ENCODE data around the gene DAGLA.

The DAGLA gene

DNA sequence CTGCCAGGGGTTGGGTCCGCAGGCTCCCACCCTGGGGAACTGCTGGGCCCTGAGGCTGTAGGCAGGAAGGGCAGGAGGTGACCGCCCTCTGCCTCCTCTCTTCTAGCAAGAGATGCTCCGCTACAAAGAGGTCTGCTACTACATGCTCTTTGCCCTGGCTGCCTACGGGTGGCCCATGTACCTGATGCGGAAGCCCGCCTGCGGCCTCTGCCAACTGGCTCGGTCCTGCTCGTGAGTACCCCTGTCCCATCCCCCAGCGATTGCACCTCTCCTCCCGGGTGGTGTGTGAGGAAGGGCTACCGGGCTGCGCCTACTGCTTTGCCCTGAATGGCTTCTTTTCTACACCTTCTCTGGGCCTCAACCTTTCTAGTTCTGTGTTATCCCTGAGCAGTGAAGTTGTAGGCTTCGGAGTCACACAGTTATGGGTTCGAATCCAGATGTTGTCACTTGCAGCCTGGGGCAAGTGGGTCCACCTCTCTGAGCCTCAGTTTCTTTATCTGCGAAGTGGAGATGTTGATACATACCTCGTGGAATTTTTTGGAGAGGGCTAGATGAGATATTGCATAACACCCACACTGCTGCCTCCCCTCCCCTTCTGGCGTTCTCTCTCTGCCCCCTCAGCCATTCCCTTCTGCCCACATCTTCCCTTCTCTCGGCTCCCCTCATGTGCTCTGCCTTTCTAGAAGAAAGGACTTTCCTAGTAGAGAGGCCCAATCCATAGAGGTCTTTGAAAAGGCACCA lies 51.2 kb downstream of the DAGLA start:
- no peak for DNase-seq

DNA sequence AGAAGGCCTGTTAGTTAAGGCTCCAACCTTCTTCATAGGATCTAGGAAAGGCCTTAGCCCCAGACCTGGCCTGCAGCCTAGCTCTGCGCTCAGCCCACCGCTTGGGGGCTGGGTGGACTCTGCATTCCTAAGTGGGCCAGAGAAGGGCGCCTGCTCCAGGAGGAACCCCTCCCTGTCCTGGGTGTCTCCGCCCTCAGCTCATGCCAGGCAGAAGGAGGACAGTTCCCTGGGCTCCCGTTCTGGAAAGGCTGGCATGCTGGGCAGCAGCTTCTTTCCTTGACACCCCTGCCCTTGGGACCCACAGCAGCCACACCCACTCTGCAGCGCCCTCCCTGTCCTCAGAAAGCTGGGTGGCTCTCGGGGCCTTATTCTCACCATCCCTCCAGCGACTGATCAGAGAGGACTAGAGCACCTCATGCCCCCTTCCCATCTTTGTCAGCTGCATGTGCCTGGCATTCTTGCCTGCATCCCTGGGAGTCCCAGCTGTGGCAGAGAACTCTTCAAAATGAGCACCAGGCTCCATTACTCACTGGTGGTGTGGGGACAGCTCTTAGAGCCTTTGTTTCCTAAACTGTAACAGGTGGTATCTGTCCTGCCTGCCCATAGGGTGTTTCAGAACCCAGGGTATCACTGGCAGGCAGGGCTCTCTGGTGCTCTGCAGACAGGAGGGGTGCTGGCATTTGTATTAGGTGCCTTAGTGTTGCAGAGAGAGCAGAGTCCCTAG lies 51.9 kb downstream of the DAGLA start:
- DNase-seq = no peak

DNA sequence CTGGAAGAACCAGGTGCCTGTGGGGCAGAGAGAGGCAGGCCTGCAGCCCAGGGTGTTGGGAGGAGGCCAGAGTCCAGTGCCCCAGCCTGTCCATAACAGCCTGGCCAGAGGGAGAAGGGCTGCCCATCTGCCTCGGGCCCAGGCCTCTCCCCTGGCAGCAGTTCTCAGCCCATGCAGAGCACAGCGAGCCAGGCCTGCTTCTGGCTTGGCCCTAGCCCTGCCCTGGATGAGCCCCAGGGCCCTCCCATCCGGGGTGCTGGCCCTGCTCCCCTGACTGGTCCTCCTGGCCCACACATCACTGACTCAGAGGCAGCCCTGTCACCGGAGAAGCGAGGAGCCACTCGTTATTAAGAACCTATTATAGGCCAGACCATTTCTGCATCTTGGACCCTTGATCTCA lies 52.5 kb downstream of the DAGLA start:
- no peak for DNase-seq

- DNase-seq = peak; percentile 72
These were observed 53.2 kb downstream of the DAGLA start for GRCh38 chr11:61733120-61733978.

DNA sequence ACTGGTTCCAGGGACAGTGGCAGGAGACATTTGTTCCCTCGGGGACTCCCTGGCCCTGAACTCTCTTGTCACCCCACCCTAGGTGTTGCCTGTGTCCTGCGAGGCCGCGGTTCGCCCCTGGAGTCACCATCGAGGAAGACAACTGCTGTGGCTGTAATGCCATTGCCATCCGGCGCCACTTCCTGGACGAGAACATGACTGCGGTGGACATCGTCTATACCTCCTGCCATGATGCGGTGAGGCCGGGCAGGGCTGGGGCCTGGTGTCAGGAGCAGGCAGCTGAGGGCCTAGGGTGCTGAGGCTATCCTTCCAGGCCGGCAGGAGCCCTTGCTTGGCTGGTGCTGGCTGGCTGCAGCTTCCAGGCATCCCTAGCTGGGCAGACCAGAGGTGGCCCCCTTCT lies 54.6 kb downstream of the DAGLA start:
- DNase-seq = no peak

DNA sequence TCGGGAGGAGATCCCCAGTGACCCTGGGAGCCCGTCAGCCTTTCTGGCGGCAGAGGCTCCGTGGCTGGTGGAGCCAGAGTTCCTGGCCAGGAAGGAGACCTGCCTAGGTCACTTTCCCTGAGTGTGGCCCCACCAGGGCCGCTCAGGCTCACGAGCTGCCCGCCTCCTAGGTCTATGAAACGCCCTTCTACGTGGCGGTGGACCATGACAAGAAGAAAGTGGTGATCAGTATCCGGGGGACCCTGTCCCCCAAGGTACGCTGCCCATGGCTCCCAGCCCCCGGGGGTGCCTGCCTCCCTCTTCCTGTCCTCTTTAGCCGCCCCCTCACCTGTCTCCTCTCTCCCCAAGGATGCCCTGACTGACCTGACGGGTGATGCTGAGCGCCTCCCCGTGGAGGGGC lies 55.2 kb downstream of the DAGLA start:
- no peak for DNase-seq

DNA sequence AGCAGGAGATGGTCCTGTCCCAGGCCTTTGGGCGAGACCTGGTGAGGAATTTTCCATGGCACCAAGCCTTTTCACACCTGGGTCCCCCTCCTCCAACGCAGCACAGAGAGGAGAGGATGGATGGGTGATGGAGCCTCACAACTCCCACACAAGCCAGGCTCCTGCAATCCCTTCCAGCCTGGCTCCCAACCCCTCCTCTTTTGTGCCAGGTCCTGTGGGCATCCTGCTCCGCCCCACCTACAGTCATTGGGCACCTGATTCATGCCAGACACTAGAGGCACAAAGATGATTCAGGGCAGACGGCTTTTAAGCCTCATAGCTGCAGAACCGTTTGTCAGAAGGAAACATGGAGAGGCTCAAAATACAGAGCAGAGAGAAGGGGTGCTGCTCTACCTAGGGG lies 56.1 kb downstream of the DAGLA start:
- no peak for DNase-seq

- DNase-seq = no peak
These were observed 56.9 kb downstream of the DAGLA start for GRCh38 chr11:61737131-61737530.

- DNase-seq = no peak
These were observed 57.6 kb downstream of the DAGLA start for GRCh38 chr11:61737636-61738386.

GRCh38 chr11:61738776-61739175 lies 58.6 kb downstream of the DAGLA start:
- DNase-seq = no peak

- DNase-seq = no peak
These were observed 59.2 kb downstream of the DAGLA start for GRCh38 chr11:61739413-61739812.

DNA sequence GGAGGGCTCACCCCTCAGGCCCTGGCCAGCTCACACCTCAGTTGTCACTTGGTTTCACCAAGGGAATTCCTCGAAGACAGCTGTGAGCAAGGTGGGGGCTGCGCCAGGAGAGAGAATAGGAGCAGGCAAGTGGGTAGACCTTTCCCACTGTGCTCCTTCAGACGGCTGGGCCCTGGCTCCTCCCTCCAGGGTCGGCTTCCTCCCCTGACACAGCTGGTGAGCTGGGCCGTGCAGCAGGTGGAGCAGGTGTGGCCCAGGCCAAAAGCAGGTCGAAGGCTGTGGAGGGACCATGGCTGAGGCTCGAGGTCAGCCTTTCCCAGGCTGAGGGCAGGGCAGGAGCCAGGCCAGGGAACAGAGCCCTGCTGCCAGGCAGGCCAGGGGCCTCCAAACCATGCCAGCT lies 59.8 kb downstream of the DAGLA start:
- DNase-seq = no peak

DNA sequence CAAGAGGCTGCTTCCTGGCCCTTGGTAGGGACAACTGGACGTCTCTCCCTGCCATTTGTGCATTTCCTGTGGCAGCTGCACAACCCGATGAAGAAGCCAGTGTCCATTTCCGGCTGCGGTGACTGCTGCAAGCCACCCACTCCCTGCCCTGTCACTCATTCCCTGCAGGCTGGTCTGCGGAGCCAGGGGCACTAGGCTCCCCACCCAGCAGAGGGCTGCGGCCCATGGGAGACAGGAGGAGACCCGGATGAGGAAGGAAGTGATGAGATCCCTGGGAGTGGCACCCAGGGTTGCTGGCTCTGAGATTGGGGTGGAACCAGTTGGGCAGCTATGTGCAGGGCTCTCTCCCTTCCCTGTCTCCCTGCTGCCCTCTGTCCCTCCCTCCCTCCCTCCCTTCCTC lies 62.2 kb downstream of the DAGLA start:
- no peak for DNase-seq

GRCh38 chr11:61743486-61744095 lies 63.4 kb downstream of the DAGLA start:
- DNase-seq = no peak

DNA sequence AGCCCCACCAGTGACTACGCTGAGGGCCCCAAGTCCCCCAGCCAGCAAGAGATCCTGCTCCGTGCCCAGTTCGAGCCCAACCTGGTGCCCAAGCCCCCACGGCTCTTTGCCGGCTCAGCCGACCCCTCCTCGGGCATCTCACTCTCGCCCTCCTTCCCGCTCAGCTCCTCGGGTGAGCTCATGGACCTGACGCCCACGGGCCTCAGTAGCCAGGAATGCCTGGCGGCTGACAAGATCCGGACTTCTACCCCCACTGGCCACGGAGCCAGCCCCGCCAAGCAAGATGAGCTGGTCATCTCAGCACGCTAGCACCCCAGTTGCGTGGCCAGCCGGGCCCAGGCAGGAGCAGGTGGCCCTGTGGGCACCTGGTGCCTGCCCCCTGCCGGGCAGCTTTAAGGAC lies 64.0 kb downstream of the DAGLA start:
- no peak for DNase-seq

DNA sequence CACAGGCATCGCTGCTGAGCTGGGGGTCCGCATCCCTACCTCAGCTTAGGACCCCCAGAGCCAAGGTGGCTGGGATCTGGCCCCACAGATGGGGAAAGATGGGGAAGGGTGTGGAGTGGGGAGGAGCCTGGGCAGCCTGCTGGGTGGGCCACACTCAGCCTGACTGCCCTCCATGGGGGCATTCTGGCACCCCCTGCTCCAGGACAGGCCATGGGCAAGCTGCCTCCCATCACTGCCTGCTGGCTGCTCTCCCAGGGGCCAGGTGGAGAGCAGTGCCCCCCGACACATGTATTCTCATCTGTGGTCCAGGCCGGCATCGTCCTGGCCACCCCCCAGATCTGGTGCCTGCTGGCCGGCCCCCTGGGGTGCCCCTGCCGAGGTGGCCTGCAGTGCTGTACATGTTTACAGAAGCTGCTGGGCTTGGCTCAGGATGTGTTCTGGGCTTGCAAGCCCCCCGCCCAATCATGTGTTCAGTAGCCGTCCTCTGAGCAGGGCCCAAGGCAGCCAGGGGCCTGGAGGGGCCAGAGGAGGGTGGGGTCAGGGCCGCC lies 64.5 kb downstream of the DAGLA start:
- no peak for DNase-seq

- DNase-seq = no peak
These were observed 65.7 kb downstream of the DAGLA start for GRCh38 chr11:61745781-61746441.

DNA sequence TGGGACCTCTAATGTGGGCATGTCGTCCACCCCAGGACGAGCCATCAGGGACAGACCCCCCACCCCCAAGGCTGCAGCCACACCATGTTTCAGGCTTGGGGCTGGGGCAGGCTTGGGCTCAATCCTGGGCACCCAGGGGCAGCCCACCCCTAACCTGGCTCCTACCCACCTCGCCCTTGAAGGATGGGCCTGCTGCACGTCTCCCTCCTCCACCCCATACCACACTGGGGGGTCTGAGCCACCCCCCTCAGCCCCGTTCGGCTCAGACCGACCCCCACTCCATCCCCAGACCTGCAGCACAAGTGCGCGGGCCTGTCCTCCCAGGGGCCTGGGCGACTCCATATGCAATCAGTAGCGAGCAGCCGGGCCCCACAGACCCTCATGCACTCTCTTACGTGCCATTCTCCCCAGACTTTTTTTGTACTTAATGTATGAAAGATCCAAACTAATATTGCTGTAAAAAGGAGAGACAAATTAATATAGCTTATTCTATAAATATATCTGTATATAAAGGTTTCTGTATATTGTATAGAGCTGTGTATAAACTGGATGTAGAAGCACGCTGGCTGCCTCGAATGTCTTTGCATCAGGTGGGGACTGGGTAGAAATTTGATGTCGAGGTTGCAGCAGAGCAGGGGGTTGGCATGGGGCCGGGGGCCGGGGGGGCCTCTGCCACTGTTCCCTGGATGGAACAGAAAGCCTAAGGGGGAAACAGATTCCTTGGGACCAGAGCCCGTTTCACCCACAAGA lies 66.4 kb downstream of the DAGLA start:
- no peak for DNase-seq

DNA sequence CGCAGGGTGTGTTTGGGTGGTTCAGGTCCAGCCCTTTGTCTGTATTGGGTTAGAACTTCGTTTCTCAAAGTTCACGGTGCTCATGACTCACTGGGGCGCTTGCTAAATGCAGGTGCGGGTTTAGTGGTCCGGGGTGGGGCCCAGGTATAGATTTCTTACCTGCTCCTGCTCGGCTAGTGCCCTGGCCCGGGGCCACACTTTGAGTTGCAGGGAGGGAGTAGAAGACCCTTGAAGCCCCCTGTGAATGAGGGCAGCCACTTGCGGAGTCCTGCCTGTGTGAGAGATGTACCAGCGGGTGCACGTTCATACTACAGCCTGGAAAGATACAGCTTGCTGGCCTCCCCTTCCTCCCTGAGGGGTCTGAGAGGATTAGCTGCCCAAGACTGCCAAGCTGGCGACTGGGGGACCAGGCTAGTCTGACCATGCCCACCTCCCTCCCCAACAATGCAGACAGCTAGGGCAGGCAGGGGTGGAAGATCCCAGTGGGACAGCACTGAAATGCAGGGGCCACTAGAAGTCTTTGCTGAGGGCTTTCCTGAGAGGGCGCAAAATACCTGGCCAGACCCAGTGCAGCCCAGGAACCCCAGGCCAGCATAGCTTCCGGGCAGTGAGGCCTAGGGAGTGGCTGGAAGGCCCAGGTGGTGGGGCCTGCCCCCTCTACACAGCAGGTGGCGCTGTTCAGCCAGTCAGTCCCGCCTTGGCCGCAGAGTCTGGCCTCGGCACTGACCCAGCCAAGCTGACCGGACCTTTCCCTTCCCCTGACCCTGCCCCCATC lies 67.2 kb downstream of the DAGLA start:
- DNase-seq = peak; percentile 12

GRCh38 chr11:61747967-61748285 lies 67.7 kb downstream of the DAGLA start:
- DNase-seq = no peak
